IPS-NIHi7 (cell line): Measurements from ENCODE around the gene LARP1B.
A peak's percentile ranks its signal among the peaks of the same experiment; 100 is the strongest.
"Not testable (repeated sequence)": the region's sequence is repeated elsewhere in the genome, so short reads cannot be mapped to it uniquely, and the experiment has no call there.

Experiments used
- DNase-seq: peaks from one replicate; pipeline ENCODE4 v3.0.0; 2012; ENCODE audit warnings: mixed read lengths; ENCODE audit errors: extremely low spot score

Gene LARP1B

DNA sequence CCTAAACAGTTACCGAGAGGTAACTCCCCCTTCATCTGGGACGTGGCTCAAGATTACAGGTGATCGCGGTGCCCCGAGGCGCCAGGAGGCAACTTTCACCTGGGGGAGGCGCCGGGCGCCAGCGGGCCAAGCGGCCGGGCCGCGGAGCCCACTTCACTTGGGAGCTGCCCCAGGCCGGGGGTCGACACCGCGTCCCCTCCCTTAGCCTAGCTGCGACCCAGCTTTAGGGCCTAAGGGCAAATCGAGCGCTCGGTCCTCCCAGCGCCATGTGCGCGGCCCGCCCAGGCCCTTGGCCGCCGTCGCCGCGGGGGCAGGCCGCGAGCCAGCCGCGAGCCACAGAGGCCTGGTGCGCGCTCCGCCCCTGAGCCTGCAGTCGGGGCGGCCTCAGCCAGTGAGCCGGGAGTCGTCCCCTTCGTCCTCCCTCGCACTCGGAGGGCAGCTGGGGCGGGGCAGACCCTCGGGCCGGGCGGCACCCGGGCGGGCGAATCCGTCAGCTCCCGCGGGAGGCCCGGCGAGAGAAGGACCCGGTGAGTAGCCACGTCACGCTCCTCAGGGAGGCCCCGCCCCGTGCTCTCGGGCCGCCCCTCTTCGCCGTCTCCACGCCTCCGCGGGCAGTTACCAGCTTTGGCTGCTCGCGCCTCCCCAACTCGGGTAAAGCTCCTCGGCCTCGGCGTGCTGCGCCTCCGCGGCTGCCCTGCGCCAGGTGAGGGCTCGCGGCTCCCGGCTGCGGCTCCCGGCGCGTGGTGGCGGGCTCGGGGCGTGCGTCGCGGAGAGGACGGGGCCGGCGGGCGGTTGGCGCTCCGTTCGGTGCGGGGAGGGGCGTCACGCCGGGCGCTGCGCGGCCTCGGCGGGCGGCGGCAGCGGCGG is at the start of gene LARP1B:
Gene LARP1B (plus strand): TSS at position 614 of the 867 bp plus-strand sequence. CDS start 13,640 bp downstream, outside the sequence.
- peak; percentile 96 for DNase-seq

DNA sequence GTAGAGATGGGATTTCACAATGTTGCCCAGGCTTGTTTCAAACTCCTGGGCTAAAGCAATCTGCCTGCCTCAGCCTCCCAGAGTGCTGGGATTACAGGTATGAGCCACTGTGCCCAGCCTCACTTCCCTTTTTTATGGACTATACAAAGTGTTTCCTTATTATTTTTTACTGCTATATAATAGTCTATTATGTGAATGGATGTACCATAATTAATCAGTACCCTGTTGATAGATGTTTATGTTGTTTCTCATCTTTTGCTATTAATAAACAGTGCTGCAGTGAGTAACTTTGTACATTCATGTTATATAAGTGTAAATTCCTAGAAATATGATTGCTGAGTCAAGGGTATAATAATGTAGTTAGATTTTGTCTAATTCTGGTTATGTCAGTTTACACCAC is 35.8 kb upstream of the LARP1B start:
- no peak for DNase-seq

DNA sequence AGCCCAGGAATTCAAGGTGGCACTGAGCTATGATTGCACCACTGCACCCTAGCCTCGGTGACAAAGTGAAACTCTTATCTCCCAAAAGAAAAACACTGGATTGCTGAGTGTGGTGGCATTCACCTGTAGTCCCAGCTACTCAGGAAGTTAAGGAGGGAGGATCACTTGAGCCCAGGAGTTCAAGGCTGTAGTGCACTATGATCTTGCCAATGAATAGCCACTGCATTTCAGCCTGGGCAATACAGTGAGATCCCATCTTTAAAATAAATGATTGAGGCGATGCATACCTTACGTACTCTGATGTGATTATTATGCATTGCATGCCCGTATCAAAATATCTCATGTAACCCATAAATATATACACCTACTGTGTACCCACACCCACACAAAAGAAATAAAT is 31.2 kb upstream of the LARP1B start:
- no peak for DNase-seq

DNA sequence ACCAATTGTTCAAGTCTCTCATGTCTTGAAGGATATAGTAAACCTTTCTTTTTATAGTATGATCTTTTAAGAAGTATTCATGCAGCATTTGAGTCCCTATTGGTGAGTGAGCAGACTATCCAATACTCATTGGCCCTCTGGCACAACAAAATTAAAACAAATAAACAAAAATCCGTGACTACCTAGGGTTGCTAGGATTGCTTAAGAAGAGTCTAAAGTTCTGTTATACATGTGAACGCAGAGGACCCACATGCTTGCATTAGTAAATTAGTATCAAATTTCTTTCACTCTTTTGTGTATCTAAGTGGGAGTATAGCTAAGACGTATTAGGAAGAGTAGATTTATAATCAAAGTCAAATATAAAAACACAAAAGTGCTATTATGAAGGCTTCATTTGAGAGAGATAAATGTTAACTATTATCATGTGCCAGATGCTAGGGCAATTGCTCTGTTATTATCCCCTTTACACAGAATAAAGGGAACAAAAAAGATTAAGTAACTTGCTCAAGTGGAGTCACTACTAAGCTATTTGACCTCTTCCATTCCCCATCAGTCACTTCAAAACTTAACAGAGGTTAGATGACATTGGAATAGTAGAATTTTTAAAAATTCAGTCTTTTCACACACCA is 29.2 kb upstream of the LARP1B start:
- no peak for DNase-seq

DNA sequence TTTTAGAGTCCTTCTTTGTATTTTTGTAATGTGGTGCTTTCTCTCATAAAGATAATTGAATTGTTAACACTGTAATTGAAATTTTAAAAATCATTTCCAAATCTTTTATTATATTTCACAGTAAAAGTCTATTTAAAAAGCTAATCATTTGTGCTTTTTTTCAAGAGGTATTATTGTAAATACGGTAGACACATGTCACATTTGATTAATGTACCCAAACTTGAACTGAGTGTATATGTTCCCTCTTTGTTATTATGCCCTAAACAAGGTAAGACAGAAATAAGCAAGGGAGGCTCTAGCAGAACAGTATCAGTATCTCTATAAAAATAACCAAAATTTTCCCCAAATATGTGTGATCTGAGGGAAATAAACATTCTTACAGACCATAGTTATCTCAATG is 21.5 kb upstream of the LARP1B start:
- no peak for DNase-seq

DNA sequence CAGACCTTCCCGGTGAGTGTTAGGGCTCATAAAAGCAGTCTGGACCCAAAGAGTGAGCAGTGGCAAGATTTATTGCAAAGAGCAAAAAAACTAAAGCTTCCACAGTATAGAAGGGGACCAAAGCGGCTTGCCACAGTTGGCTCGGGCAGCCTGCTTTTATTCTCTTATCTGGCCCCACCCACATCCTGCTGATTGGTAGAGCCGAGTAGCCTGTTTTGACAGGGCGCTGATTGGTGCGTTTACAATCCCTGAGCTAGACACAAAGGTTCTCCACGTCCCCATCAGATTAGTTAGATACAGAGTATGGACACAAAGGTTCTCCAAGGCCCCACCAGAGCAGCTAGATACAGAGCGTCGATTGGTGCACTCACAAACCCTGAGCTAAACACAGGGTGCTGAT is 14.1 kb upstream of the LARP1B start:
- not testable (repeated sequence) for DNase-seq

DNA sequence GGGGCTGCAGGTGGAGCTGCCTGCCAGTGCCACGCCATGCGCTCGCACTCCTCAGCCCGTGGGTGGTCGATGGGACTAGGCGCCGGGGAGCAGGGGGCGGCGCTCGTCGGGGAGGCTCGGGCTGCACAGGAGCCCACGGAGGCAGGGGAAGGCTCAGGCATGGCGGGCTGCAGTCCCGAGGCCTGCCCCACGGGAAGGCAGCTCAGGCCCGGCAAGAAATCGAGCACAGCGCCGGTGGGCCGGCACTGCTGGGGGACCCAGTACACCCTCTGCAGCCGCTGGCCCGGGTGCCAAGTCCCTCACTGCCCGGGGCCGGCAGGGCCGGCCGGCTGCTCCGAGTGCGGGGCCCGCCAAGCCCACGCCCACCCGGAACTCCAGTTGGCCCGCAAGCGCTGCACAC is 13.6 kb upstream of the LARP1B start:
- not testable (repeated sequence) for DNase-seq

DNA sequence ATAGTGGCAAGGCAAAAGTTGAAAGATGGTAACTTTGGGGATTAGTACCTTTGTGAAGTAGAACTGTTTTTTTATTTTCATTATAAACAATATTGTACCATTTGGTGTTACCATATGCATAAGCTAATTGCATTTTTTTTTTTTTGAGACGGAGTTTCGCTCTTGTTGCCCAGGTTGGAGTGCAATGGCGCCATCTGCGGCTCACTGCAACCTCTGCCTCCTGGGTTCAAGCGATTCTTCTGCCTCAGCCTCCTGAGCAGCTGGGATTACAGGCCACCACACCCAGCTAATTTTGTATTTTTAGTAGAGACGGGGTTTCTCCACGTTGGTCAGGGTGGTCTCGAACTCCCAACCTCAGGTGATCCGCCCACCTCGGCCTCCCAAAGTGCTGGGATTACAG is 9.9 kb upstream of the LARP1B start:
- DNase-seq, result not testable (repeated sequence)

DNA sequence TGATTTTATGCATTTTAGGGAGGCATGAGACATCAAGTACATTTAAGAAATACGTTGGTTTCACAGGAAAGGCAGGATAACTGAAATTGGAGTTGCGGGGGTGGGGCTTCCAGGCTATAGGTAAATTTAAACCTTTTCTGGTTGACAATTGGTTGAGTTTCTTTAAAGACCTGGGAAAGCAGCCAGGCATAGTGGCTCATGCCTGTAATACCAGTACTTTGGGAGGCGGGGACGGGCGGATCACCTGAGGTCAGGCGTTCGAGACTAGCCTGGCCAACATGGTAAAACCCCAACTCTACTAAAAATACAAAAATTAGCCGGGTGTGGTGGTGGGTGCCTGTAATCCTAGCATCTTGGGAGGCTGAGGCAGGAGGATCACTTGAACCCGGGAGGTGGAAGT is 6.2 kb upstream of the LARP1B start:
- DNase-seq, result peak; percentile 9

DNA sequence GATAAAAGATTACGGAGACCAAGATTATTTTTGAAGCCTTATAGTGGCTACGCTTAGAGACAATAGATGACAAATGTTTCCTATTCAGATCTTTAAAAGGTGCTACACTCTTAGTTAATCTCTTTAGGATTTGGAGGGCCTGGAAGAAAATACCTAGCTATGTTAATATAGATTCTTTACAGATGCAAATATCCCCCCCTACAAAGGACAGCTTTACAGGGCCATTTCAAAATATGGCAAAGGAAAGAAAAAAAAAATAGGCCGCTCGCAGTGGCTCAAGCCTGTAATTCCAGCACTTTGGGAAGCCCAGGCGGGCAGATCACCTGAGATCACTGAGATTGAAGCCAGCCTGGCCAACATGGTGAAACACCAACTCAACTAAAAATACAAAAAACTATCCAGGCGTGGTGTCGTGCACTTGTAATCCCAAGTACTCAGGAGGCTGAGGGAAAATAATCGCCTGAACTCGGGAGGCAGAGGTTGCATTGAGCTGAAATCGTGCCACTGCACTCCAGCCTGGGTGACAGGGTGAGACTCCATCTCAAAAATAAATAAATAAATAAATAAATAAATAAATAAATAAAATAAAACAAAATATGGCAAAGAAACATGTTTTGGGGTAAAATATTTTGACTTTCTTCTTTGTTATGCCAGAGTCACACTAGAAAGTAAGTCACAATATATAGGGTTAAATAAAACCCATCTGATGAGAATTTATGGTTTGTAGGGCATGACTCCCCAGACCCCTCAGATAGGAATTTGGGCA is 5.5 kb upstream of the LARP1B start:
- DNase-seq, result peak; percentile 7

DNA sequence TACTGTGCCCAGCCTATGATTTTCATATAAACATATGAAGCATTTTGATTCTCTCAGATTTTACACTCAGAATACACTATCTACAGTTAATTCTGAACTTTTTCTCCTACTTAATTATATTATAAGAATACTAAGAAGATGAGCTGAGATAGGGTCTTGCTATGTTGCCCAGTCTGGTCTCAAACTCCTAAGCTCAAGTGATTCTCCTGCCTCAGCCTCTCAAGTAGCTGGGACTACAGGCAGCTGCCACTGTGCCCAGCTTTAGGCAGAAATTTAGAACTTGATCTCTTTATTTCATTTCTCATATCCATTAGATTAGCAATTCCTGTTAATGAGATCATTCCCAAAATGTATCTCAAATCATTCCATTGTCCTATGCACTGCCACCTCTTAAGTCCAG is 4.7 kb upstream of the LARP1B start:
- no peak for DNase-seq

DNA sequence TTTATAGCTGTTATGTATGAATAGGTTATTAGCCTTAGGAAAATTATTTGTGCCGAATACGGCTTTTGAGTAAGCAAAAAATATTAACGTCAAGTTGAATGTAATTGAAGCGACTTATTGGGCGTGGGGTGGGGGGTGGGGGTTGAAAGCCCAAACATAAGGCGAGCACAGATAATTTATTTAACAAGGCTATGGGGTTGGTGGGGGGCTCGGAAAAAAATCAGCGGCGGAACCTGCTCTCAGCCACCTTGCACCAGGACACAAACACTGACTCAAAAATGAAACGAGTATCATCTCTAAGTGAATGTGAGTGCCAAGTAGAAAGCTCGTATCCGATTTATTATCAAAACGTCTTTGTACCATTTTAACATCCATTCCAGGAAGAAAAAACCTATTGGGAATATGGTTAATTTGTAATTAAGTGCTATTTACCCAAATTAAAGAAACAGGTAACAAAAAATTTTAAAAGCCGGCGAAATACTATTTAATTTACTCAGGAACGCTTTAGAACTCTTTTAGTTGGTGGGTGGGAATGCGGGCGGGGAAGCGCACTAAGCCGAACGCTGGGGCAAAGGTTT is 902 bp upstream of the LARP1B start:
- DNase-seq, result no peak

DNA sequence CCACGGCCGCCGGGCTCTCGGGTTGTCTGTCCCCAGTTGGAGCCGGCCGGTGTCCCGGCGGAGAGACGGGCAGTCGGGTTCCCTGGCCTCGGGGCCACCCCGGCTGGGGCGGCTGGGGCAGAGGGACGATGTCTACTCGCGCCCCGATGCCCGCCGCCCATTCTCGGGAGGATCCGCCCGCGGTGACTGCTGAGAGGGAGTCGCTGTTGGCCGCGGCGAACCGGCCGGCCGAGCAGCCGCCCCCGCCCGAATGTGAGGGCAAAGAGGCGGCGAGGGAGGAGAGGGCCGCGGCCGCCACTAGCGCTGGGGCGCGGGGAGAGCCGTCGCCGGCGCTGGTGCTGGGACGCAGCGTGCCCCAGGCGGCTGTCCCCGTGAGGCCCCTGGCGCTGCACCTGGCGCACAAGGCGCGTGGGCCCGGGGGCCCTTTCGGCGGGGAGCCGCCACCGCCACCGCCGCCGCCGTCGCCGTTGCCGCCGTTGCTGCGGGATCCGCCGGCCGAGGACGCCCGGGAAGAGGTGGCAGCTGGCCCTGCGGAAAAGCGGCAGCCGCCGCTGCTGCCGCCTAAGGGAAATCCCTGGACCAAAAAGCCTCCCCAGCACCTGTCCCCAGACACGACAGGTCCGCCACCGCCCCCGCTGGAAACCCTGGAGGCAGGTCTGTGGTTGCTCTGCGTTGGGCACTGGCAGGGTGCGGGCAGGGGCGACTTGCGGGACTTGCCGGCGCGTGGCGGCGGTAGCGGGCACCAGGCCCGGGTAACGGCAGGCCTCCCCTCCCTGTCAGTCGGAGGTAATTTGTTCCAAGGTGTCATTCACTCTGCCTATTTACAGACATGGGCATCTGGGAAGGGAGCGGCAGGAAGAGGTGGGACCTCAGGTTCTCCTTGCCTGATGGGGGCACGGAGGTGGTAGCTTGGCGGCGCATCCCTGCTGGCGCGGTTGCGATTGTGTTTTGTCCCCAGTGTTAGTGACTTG is 739 bp downstream of the LARP1B start:
- DNase-seq, result peak; percentile 40

DNA sequence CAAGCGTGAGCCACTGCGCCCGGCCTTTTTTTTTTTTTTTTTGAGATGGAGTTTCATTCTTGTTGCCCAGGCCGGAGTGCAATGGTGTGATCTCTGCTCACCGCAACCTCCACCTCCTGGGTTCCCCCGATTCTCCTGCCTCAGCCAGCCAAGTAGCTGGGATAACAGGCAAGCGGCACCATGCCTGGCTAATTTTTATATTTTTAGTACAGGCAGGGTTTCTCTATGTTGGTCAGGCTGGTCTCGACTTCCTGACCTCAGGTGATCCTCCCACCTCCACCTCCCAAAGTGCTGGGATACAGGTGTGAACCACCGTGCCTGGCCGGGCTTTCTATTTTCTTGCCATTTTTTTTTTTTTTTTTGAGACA is 5.3 kb downstream of the LARP1B start:
- not testable (repeated sequence) for DNase-seq

DNA sequence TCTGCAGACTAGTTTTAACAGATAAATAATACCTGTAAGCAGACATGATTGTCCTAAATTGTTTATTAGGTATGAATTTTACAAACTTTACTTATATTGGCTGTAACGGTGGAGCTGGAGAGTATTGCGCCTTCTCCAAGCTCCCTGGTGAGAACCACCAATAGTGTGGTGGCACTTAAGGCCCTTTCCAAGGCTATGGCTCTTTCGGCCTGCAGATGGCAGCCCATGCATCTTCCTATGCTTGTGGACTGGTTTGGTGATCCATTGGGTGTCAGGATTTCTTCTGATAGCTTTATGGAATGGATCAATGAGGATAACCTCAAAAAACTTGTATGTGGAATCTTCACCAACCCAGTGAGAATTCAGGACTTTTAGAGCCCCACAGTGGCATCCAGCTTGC is 7.8 kb downstream of the LARP1B start:
- DNase-seq, result peak; percentile 44

DNA sequence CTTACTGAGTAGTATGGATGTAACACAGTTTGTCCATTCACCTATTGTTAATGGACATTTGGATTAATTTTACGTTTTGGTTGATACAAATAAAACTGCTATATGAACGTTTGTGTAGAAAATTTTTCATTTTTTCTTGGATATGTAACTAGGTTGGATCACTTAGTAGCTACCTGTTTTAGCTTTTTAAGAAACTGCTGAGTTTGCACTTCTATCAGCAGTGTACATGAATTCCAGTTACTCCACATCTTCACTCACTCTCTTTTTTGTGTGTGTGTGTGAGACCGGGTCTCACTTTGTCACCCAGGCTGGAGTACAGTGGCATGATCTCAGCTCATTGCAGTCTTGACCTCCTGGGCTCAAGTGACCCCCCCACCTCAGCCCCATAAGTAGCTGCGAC is 15.4 kb downstream of the LARP1B start:
- no peak for DNase-seq

DNA sequence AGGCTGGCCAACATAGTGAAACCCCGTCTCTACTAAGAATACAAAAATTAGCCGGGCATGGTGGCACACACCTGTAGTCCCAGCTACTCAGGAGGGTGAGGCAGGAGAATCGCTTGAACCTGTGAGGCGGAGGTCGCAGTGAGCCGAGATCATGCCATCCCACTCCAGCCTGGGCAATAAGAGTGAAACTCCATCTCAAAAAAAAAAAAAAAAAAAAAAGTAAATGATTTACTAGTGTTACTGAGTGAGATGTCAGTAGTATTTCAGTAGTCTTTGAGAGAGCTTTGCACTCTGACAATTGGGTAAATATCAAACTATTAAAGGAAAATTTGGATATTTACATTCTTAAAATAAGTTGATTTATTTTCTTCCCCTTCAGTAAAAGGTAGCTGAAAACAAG is 34.2 kb downstream of the LARP1B start:
- DNase-seq, result not testable (repeated sequence)

DNA sequence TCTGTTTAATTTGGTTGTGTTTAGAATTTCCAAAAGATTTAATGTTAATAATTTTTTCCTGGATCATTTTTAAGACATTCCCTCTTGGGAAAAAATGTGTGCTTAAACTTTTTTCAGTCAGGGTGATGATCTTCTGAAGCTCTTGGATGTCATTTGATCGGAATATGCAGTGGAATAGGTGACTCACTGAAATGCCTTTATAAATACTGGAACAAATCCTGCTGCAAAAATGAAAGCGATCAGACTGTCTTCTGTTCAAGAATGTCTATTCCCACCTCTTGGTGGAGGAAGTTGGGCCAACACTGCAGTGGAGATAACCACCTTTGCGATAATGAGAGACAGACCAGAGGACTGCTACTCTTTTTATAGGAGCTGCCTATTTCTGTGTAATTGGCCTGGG is 46.7 kb downstream of the LARP1B start:
- no peak for DNase-seq

DNA sequence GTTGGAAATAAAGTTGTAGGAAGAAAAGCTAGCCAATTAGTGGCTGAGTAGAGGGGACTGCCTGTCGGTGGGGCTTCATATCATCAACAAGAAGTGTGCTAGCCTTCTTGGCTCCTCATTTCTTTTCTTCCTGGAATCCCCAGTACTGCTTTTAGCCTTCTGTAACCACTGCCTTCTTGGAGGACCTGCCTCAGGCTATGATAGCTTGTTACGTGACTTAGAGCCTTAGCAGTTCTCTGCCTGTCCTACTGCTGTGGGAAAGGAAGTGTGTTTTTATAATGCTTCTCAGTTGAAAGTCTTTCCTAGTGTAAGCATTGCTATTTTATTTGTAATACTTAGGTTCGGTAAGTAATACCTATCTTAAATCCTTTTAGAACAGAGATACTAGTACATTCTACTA is 61.9 kb downstream of the LARP1B start:
- DNase-seq, result no peak

DNA sequence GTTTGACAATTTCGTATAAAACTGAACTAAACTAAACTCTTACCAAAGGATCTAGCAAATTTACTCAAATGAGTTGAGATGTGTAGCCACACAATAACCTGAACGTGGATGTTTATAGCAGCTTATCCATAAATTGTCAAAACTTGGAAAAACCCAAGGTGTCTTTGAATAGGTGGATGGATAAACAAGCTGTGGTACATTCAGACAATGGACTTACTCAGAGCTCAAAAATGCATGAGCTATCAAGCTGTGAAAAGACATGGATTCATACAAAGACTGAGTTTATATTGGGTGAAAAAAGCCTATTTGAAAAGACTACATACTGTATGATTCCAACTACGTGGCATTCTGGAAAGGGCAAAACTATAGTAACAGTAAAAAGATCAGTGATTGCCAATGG is 69.5 kb downstream of the LARP1B start:
- no peak for DNase-seq

DNA sequence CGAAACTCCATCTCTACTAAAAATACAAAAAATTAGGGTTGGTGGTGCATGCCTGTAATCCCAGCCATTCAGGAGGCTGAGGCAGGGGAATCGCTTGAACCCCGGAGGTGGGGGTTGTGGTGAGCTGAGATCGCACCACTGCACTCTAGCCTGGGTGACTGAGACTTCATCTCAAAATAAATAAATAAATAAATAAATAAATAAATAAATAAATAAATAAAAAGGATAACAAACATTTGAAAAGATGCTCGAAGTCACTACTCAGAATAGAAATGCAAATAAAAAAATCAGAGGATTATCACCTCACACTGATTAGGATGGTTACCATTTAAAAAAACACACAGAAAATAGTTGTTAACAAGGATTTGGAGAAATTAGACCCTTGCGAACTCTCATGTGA is 73.8 kb downstream of the LARP1B start:
- DNase-seq, result no peak
